AG09319 (cell line): ENCODE results near the gene TSHR.
A peak's percentile ranks its signal among the peaks of the same experiment; 100 is the strongest.
"Not testable (repeated sequence)": the region's sequence is repeated elsewhere in the genome, so short reads cannot be mapped to it uniquely, and the experiment has no call there.

Source experiments
- DNase-seq: peaks from one replicate; pipeline ENCODE4 v3.0.0-alpha.2; 2010; ENCODE audit warnings: low read depth; ENCODE audit errors: extremely low read depth
- TF ChIP-seq, protein P1 (sequence below): IDR thresholded peaks from 2 replicates; pipeline ENCODE4 v1.5.1; 2011; ENCODE audit warnings: low read depth, mild to moderate bottlenecking, inconsistent platforms, low read length, moderate library complexity

The TSHR gene

GRCh38 chr14:80941241-80942185 lies 13.9 kb upstream of the TSHR start, which contains the start of gene CEP128:
Gene CEP128, minus strand, starts transcription at chr14:80941738.
- peak; percentile 94 for DNase-seq
- TF ChIP-seq, protein P1, sequence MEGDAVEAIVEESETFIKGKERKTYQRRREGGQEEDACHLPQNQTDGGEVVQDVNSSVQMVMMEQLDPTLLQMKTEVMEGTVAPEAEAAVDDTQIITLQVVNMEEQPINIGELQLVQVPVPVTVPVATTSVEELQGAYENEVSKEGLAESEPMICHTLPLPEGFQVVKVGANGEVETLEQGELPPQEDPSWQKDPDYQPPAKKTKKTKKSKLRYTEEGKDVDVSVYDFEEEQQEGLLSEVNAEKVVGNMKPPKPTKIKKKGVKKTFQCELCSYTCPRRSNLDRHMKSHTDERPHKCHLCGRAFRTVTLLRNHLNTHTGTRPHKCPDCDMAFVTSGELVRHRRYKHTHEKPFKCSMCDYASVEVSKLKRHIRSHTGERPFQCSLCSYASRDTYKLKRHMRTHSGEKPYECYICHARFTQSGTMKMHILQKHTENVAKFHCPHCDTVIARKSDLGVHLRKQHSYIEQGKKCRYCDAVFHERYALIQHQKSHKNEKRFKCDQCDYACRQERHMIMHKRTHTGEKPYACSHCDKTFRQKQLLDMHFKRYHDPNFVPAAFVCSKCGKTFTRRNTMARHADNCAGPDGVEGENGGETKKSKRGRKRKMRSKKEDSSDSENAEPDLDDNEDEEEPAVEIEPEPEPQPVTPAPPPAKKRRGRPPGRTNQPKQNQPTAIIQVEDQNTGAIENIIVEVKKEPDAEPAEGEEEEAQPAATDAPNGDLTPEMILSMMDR, result no peak

- TF ChIP-seq, protein P1, result no peak
- DNase-seq, result no peak
Measured at GRCh38 chr14:80942191-80942600, 13.2 kb upstream of the TSHR start.

- TF ChIP-seq, protein P1, result no peak
- no peak for DNase-seq
Measured at GRCh38 chr14:80944861-80945617, 10.4 kb upstream of the TSHR start.

DNA sequence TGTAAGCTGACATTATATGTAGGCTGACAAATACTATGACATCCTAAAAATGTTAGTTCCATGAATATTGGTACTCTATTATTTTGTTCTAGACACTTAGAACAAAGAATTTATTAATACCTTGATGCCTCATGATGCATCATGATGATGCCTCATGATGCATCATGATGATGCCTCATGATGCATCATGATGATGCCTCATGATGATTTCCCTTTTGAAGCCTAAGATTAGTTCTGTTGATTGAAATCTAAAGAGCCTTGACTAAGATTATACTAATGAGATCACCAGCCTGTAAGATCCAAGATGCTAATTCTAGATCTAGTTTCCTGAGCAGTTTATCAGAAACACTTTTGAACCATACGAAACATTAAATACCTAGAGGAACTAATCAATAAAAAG lies 9.2 kb upstream of the TSHR start:
- TF ChIP-seq, protein P1, result no peak
- no peak for DNase-seq

DNA sequence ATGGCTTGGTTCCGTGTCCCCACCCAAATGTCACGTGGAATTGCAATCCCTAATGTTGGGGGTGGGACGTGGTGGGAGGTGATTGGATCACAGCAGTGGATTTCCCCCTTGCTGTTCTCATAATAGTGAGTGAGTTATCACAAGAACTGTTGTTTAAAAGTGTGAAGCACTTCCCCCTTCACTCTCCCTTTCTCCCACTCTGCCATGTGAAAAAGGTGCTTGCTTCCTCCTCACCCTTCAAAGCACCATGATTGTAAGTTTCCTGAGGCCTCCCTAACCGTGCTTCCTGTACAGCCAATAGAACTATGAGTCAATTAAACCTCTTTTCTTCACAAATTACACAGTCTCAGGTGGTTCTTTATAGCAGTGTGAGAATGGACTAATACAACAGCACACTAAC lies 8.6 kb upstream of the TSHR start:
- DNase-seq, result no peak
- TF ChIP-seq, protein P1, result no peak

DNA sequence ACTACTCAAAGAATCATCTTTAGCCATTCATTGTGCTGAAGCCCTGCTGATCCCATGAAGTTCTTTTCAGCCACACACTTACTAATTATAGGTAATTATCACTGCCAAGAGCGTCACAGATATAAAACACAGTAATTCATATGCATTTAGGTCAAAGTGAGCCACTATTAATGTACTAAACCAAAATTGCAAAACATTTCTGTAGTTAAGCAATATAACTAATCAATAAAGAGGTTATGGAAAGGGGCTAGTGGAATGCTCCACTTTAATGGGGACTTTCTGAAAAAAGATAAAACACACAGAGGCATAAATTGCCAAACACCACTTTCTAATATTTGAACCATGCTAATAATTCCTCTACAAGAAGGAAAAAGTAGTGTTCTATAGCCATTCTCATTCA lies 7.1 kb upstream of the TSHR start:
- TF ChIP-seq, protein P1, result no peak

GRCh38 chr14:80951491-80951890 lies 3.9 kb upstream of the TSHR start:
- TF ChIP-seq, protein P1, result no peak
- DNase-seq, result no peak

More for the DNA sequence above, 7.1 kb upstream of the TSHR start:
- DNase-seq, result no peak

- DNase-seq, result not testable (repeated sequence)
Measured at GRCh38 chr14:80953211-80953610, 2.2 kb upstream of the TSHR start.
